GM19328 (cell line): ENCODE results near the gene OR8G1.
"Not testable (repeated sequence)": the region's sequence is repeated elsewhere in the genome, so short reads cannot be mapped to it uniquely, and the experiment has no call there.

Experiments used
- ATAC-seq: cut with Tn5 transposase; IDR thresholded peaks from one replicate; pipeline ENCODE4 v1.9.1; 2021; ENCODE audit warnings: mild to moderate bottlenecking, moderate library complexity; ENCODE audit not compliant: unreplicated experiment

The OR8G1 gene

GRCh38 chr11:124233376-124233775, 7.5 kb upstream of the OR8G1 start:
- no peak for ATAC-seq

- ATAC-seq: no peak
These were observed 2.4 kb upstream of the OR8G1 start for GRCh38 chr11:124238512-124238911.

- ATAC-seq: not testable (repeated sequence)
These were observed 9.0 kb downstream of the OR8G1 start for GRCh38 chr11:124249869-124250268.

GRCh38 chr11:124256076-124256475, 15.2 kb downstream of the OR8G1 start, which contains the start of gene OR8G5:
TSS of gene OR8G5 (plus strand) at chr11:124256376. CDS start at chr11:124264932, 8,556 bp downstream.
- no peak for ATAC-seq

- not testable (repeated sequence) for ATAC-seq
These were observed 24.1 kb downstream of the OR8G1 start for GRCh38 chr11:124265041-124265440.

- not testable (repeated sequence) for ATAC-seq
These were observed 30.0 kb downstream of the OR8G1 start for GRCh38 chr11:124270886-124271285.

- ATAC-seq: no peak
These were observed 33.1 kb downstream of the OR8G1 start for GRCh38 chr11:124274000-124274399.

- ATAC-seq: no peak
These were observed 35.2 kb downstream of the OR8G1 start for GRCh38 chr11:124276081-124276480.

- ATAC-seq: no peak
These were observed 36.3 kb downstream of the OR8G1 start for GRCh38 chr11:124277207-124277606.

- no peak for ATAC-seq
These were observed 36.9 kb downstream of the OR8G1 start for GRCh38 chr11:124277804-124278203.

- no peak for ATAC-seq
These were observed 37.4 kb downstream of the OR8G1 start for GRCh38 chr11:124278261-124278660.

- ATAC-seq: no peak
These were observed 44.9 kb downstream of the OR8G1 start for GRCh38 chr11:124285610-124286344.

- ATAC-seq: no peak
These were observed 53.8 kb downstream of the OR8G1 start for GRCh38 chr11:124294687-124295086.

GRCh38 chr11:124296016-124296415, 55.1 kb downstream of the OR8G1 start:
- no peak for ATAC-seq

GRCh38 chr11:124297921-124298320, 57.0 kb downstream of the OR8G1 start:
- ATAC-seq: no peak

GRCh38 chr11:124301548-124301947, 60.7 kb downstream of the OR8G1 start:
- no peak for ATAC-seq

- no peak for ATAC-seq
These were observed 61.6 kb downstream of the OR8G1 start for GRCh38 chr11:124302347-124303125.
